IMR-90 (cell line): ENCODE data around the gene PILRA.

Experiments used
- BHLHE40 ChIP-seq: fragments of 150-350 bp; IDR thresholded peaks from 2 replicates; pipeline ENCODE4 v1.6.1; 2016; ENCODE audit warnings: mild to moderate bottlenecking, low read depth, low read length
- CEBPB ChIP-seq: IDR thresholded peaks from 2 replicates; pipeline ENCODE4 v1.6.1; 2012; ENCODE audit warnings: low read depth, low read length, improper control_type of control experiment
- CHD1 ChIP-seq: IDR thresholded peaks from 2 replicates; pipeline ENCODE4 v1.6.1; 2012; ENCODE audit warnings: low read depth, low read length, improper control_type of control experiment
- CTCF ChIP-seq: conservative IDR thresholded peaks from 2 replicates; pipeline ENCODE4 v1.5.1; 2012; ENCODE audit warnings: mild to moderate bottlenecking, low read depth, low read length, improper control_type of control experiment
- FOS ChIP-seq: fragments of 150-350 bp; IDR thresholded peaks from 2 replicates; pipeline ENCODE4 v1.6.1; 2016; ENCODE audit warnings: low read depth, low read length
- MAFK ChIP-seq: IDR thresholded peaks from 2 replicates; pipeline ENCODE4 v1.6.1; 2012; ENCODE audit warnings: low read depth, low read length, improper control_type of control experiment
- MAZ ChIP-seq: IDR thresholded peaks from 2 replicates; pipeline ENCODE4 v1.6.1; 2012; ENCODE audit warnings: low read depth, mild to moderate bottlenecking, low read length, improper control_type of control experiment, moderate library complexity, borderline replicate concordance
- MXI1 ChIP-seq: IDR thresholded peaks from 2 replicates; pipeline ENCODE4 v1.6.1; 2012; ENCODE audit warnings: low read depth, mild to moderate bottlenecking, low read length, moderate library complexity, borderline replicate concordance
- POLR2A ChIP-seq: IDR thresholded peaks from 2 replicates; pipeline ENCODE4 v1.6.1; 2012; ENCODE audit warnings: mild to moderate bottlenecking, low read depth, low read length
- RAD21 ChIP-seq: IDR thresholded peaks from 2 replicates; pipeline ENCODE4 v1.6.1; 2012; ENCODE audit warnings: low read length, improper control_type of control experiment
- RFX5 ChIP-seq: IDR thresholded peaks from 2 replicates; pipeline ENCODE4 v1.8.0; 2012; ENCODE audit warnings: low read depth, mild to moderate bottlenecking, low read length, moderate library complexity
- SMC3 ChIP-seq: fragments of 150-350 bp; IDR thresholded peaks from 2 replicates; pipeline ENCODE4 v1.6.1; 2016; ENCODE audit warnings: low read depth, mild to moderate bottlenecking, antibody characterized with exemption, low read length, moderate library complexity
- USF2 ChIP-seq: fragments of 150-350 bp; IDR thresholded peaks from 2 replicates; pipeline ENCODE4 v1.6.1; 2017; ENCODE audit warnings: mild to moderate bottlenecking, antibody characterized with exemption, low read length, low read depth

GRCh38 chr7:100441641-100442535 is 68.6 kb downstream of the PILRA start:
- TF ChIP-seq POLR2A (no peak), SMC3 (no peak), FOS (no peak), MAZ (no peak), CTCF (no peak), MAFK (no peak), RAD21 (no peak), BHLHE40 (no peak), RFX5 (no peak), CHD1 (no peak), CEBPB (no peak), MXI1 (no peak), USF2 (no peak)
